Skin of body (tissue), 2 donors: ENCODE measurements around the gene RPUSD2. TPM values are rescaled to one million over a fixed set of nuclear protein-coding genes. Genes with fewer than 3 reads are reported as not detected.
"Not testable (repeated sequence)": the region's sequence is repeated elsewhere in the genome, so short reads cannot be mapped to it uniquely, and the experiment has no call there.

ENCODE experiments used
- DNase-seq: peaks from one replicate; lab custom pipeline; 2025; lab: John Stamatoyannopoulos, UW
- total RNA-seq: library from RNA; depleted of rRNA; stranded (reverse); fragments of >200 nt; gene quantifications from one replicate; pipeline ENCODE4 v1.2.3, GENCODE V29; 2014

Gene RPUSD2
- total RNA-seq, 1 donor from 2014 or later = 5.8 TPM

GRCh38 chr15:40565333-40566238 is 3.5 kb upstream of the RPUSD2 start:
- no peak for DNase-seq

- DNase-seq = no peak
Measured at GRCh38 chr15:40567111-40567510, 2.0 kb upstream of the RPUSD2 start.

GRCh38 chr15:40575113-40575512 is 6.0 kb downstream of the RPUSD2 start:
- no peak for DNase-seq

GRCh38 chr15:40576914-40577313 is 7.8 kb downstream of the RPUSD2 start:
- not testable (repeated sequence) for DNase-seq

GRCh38 chr15:40578892-40579291 is 9.8 kb downstream of the RPUSD2 start:
- DNase-seq = no peak

- DNase-seq = not testable (repeated sequence)
Measured at GRCh38 chr15:40581796-40582195, 12.7 kb downstream of the RPUSD2 start.

GRCh38 chr15:40582726-40583246 is 13.7 kb downstream of the RPUSD2 start:
- DNase-seq = peak; percentile 25

GRCh38 chr15:40584191-40584590 is 15.1 kb downstream of the RPUSD2 start:
- no peak for DNase-seq

GRCh38 chr15:40590667-40591050 is 21.6 kb downstream of the RPUSD2 start:
- no peak for DNase-seq

- DNase-seq = no peak
Measured at GRCh38 chr15:40591389-40591788, 22.3 kb downstream of the RPUSD2 start.

GRCh38 chr15:40593165-40593564 is 24.1 kb downstream of the RPUSD2 start:
- DNase-seq = peak; percentile 21

GRCh38 chr15:40593588-40594428 is 24.7 kb downstream of the RPUSD2 start, which contains the start of gene KNL1:
TSS of gene KNL1 (plus strand) at chr15:40594249. CDS start at chr15:40602932, 8,683 bp downstream.
- peak; percentile 96 for DNase-seq

GRCh38 chr15:40594429-40594836 is 25.3 kb downstream of the RPUSD2 start:
- peak; percentile 42 for DNase-seq

GRCh38 chr15:40595219-40595618 is 26.1 kb downstream of the RPUSD2 start:
- DNase-seq = no peak

GRCh38 chr15:40595773-40596172 is 26.7 kb downstream of the RPUSD2 start:
- DNase-seq = no peak

- no peak for DNase-seq
Measured at GRCh38 chr15:40597024-40597423, 27.9 kb downstream of the RPUSD2 start.

- no peak for DNase-seq
Measured at GRCh38 chr15:40598126-40598525, 29.0 kb downstream of the RPUSD2 start.

GRCh38 chr15:40598672-40599071 is 29.6 kb downstream of the RPUSD2 start:
- DNase-seq = no peak

GRCh38 chr15:40600956-40601355 is 31.9 kb downstream of the RPUSD2 start:
- DNase-seq = no peak

GRCh38 chr15:40603935-40604334 is 34.8 kb downstream of the RPUSD2 start:
- DNase-seq = no peak

- DNase-seq = no peak
Measured at GRCh38 chr15:40613080-40613479, 44.0 kb downstream of the RPUSD2 start.

- DNase-seq = no peak
Measured at GRCh38 chr15:40618023-40618422, 48.9 kb downstream of the RPUSD2 start.
